Naive thymus-derived CD8-positive, alpha-beta T cell (primary cell): ENCODE results near the gene MRPL36. TPM values are rescaled to one million over a fixed set of nuclear protein-coding genes. Genes with fewer than 3 reads are reported as not detected.
"Not testable (repeated sequence)": the region's sequence is repeated elsewhere in the genome, so short reads cannot be mapped to it uniquely, and the experiment has no call there.

Experiments
- ATAC-seq, 2 donors: fragments of 150-1000 bp; cut with Tn5 transposase in 1 of 2; sonication (Bioruptor Pico), chemical (Tn5 transposase) in 1 of 2; 1 replicate in 1 of 2; 2 replicates in 1 of 2; pipeline ENCODE4 v1.10.0; 2021; ENCODE audit warnings: mild to moderate bottlenecking in 2 of 2, moderate library complexity in 2 of 2
- POLR2A ChIA-PET: fragments of 350-600 bp; sonication (Branson Sonifier 250); formaldehyde crosslinking; loops from one replicate; lab custom pipeline; 2021; ENCODE audit warnings: antibody characterized with exemption; lab: Charles Lee
- DNase-seq, 10 donors: peaks; one replicate each; pipeline versions ENCODE4 v3.0.0 to v3.0.0-alpha.2; 2020 to 2022
- H3K27ac Mint-ChIP-seq, 10 donors: one replicate each; pipeline ENCODE4 v1.8.0; 2020 to 2022; ENCODE audit warnings: mild to moderate bottlenecking in 10 of 10, mixed read lengths in 10 of 10, moderate library complexity in 4 of 10, inconsistent platforms in 1 of 10
- H3K27me3 Mint-ChIP-seq, 5 donors: one replicate each; pipeline ENCODE4 v1.8.0; 2021 to 2022; ENCODE audit warnings: mixed read lengths in 5 of 5
- H3K36me3 Mint-ChIP-seq, 3 donors: one replicate each; pipeline ENCODE4 v1.8.0; 2020 to 2022; ENCODE audit warnings: mixed read lengths in 3 of 3, mild to moderate bottlenecking in 2 of 3, inconsistent platforms in 1 of 3
- H3K4me1 Mint-ChIP-seq, 4 donors: one replicate each; pipeline ENCODE4 v1.8.0; 2021 to 2022; ENCODE audit warnings: mixed read lengths in 4 of 4
- H3K4me3 Mint-ChIP-seq, 10 donors: one replicate each; pipeline ENCODE4 v1.8.0; 2020 to 2022; ENCODE audit warnings: mild to moderate bottlenecking in 10 of 10, mixed read lengths in 10 of 10, moderate library complexity in 6 of 10, inconsistent platforms in 1 of 10
- H3K9me3 Mint-ChIP-seq, 9 donors: one replicate each; pipeline ENCODE4 v1.8.0; 2020 to 2022; ENCODE audit warnings: mixed read lengths in 9 of 9, mild to moderate bottlenecking in 3 of 9, inconsistent platforms in 1 of 9, moderate library complexity in 1 of 9
- polyA plus RNA-seq, 3 donors: library from polyadenylated mRNA; unstranded; fragments of 300-500 nt; fragmentation: Illumina TruSeq; gene quantifications; one replicate each; pipeline ENCODE4 v1.2.3, GENCODE V29; 2021
- total RNA-seq, 8 experiments: library from RNA in 2 of 8; stranded (reverse) in 2 of 8; gene quantifications; one replicate each; pipeline ENCODE4 v1.2.3 and lab custom pipeline; 2021 to 2026

Gene MRPL36
- total and polyA plus RNA-seq, 5 experiments from 2014 or later: 25.8 to 84.3 (median 61.6) TPM

GRCh38 chr5:1789438-1789833 is 10.2 kb downstream of the MRPL36 start:
- peak in 1 of 10 donors; percentile 16 for DNase-seq
- H3K4me3 Mint-ChIP-seq: peak overlapping the region in 3 of 10 donors; percentile 11 to 36 (median 16)
- peaks cover 14 to 83% (median 72%) of the 10 kb centered on the region in 4 donors for H3K4me1 Mint-ChIP-seq
- peak overlapping the region in 5 of 10 donors; percentile 22 to 98 (median 66) for H3K27ac Mint-ChIP-seq
- H3K27me3 Mint-ChIP-seq, H3K36me3 Mint-ChIP-seq, ATAC-seq, H3K9me3 Mint-ChIP-seq: not testable (repeated sequence)
- POLR2A ChIA-PET: interaction anchor here (4.4 kb wide), 1 partner anchor 11 kb away, joined by 40 read pairs; the partner anchor contains the start of genes MRPL36 and NDUFS6

- DNase-seq (peak in 1 of 10 donors; percentile 40), ATAC-seq (no peak)
- Mint-ChIP-seq H3K4me1 (peaks cover 16 to 84% (median 71%) of the 10 kb centered on the region in 4 donors), H3K9me3 (peaks cover 0 to 2% (median 0%) of the 10 kb centered on the region in 9 donors), H3K27me3 (peaks cover 0 to 2% (median 0%) of the 10 kb centered on the region in 5 donors), H3K27ac (peak overlapping the region in 3 of 10 donors; percentile 20 to 65 (median 37)), H3K4me3 (no peak overlapping the region), H3K36me3 (no peaks in the 10 kb centered on the region)
- POLR2A ChIA-PET: interaction anchor here (4.7 kb wide), 1 partner anchor 11 kb away, joined by 29 read pairs; the partner anchor contains the start of genes MRPL36 and NDUFS6
These were observed 10.8 kb downstream of the MRPL36 start for GRCh38 chr5:1788828-1789227.

- H3K9me3 Mint-ChIP-seq: peaks cover 0 to 2% (median 0%) of the 10 kb centered on the region in 9 donors
- H3K27me3 Mint-ChIP-seq: peaks cover 0 to 2% (median 0%) of the 10 kb centered on the region in 5 donors
- peak overlapping the region in 2 of 10 donors; percentile 66 to 89 for H3K27ac Mint-ChIP-seq
- POLR2A ChIA-PET: interaction anchor here (4.7 kb wide), 1 partner anchor 11 kb away, joined by 29 read pairs; the partner anchor contains the start of genes MRPL36 and NDUFS6
- H3K4me3 Mint-ChIP-seq: peak overlapping the region in 1 of 10 donors; percentile 29
- ATAC-seq (no peak), DNase-seq (peak in 1 of 10 donors; percentile 28)
- peaks cover 15 to 82% (median 68%) of the 10 kb centered on the region in 4 donors for H3K4me1 Mint-ChIP-seq
- H3K36me3 Mint-ChIP-seq: no peaks in the 10 kb centered on the region
These were observed 11.4 kb downstream of the MRPL36 start for GRCh38 chr5:1788200-1788599.

GRCh38 chr5:1787472-1788047 is 12.1 kb downstream of the MRPL36 start:
- Mint-ChIP-seq H3K36me3 (no peaks in the 10 kb centered on the region), H3K27ac (peak overlapping the region in 5 of 10 donors; percentile 2 to 89 (median 66)), H3K27me3 (peaks cover 0 to 2% (median 0%) of the 10 kb centered on the region in 5 donors), H3K4me3 (peak overlapping the region in 3 of 10 donors; percentile 9 to 29 (median 10)), H3K9me3 (no peaks in the 10 kb centered on the region), H3K4me1 (peaks cover 14 to 82% (median 68%) of the 10 kb centered on the region in 4 donors)
- DNase-seq: peak in 1 of 10 donors; percentile 60
- ATAC-seq: no peak
- POLR2A ChIA-PET: interaction anchor here (4.7 kb wide), 1 partner anchor 12 kb away, joined by 29 read pairs; the partner anchor contains the start of genes MRPL36 and NDUFS6

- DNase-seq (peak in 1 of 10 donors; percentile 54), ATAC-seq (no peak)
- Mint-ChIP-seq H3K36me3 (no peaks in the 10 kb centered on the region), H3K4me1 (peaks cover 13 to 80% (median 63%) of the 10 kb centered on the region in 4 donors), H3K4me3 (no peak overlapping the region), H3K27ac (peak overlapping the region in 1 of 10 donors; percentile 59), H3K9me3 (no peaks in the 10 kb centered on the region), H3K27me3 (peaks cover 0 to 2% (median 0%) of the 10 kb centered on the region in 5 donors)
- POLR2A ChIA-PET: interaction anchor here (4.7 kb wide), 1 partner anchor 13 kb away, joined by 29 read pairs; the partner anchor contains the start of genes MRPL36 and NDUFS6
These were observed 12.8 kb downstream of the MRPL36 start for GRCh38 chr5:1786621-1787471.

GRCh38 chr5:1785984-1786383 is 13.7 kb downstream of the MRPL36 start:
- Mint-ChIP-seq H3K27me3 (peaks cover 0 to 2% (median 0%) of the 10 kb centered on the region in 5 donors), H3K27ac (peak overlapping the region in 2 of 10 donors; percentile 49 to 72), H3K36me3 (no peaks in the 10 kb centered on the region), H3K9me3 (no peaks in the 10 kb centered on the region), H3K4me1 (peaks cover 13 to 72% (median 55%) of the 10 kb centered on the region in 4 donors), H3K4me3 (peak overlapping the region in 5 of 10 donors; percentile 48 to 68 (median 56))
- DNase-seq (peak in 1 of 10 donors; percentile 60), ATAC-seq (no peak)
- POLR2A ChIA-PET: interaction anchor here (4.7 kb wide), 1 partner anchor 13 kb away, joined by 29 read pairs; the partner anchor contains the start of genes MRPL36 and NDUFS6

GRCh38 chr5:1785062-1785461 is 14.6 kb downstream of the MRPL36 start:
- Mint-ChIP-seq H3K4me1 (peaks cover 13 to 64% (median 46%) of the 10 kb centered on the region in 4 donors), H3K27ac (peak overlapping the region in 7 of 10 donors; percentile 2 to 62 (median 48)), H3K9me3 (no peaks in the 10 kb centered on the region), H3K27me3 (peaks cover 0 to 2% (median 0%) of the 10 kb centered on the region in 5 donors), H3K4me3 (peak overlapping the region in 7 of 10 donors; percentile 3 to 66 (median 61)), H3K36me3 (no peaks in the 10 kb centered on the region)
- DNase-seq (peak in 5 of 10 donors; percentile 18 to 60 (median 42)), ATAC-seq (peak; percentile 55 to 87)
- POLR2A ChIA-PET: interaction anchor here (1.2 to 4.7 kb wide), 2 partner anchors 14 to 21 kb away, joined by 4 to 29 read pairs; partner anchors contain the start of genes MRPL36 and NDUFS6

- Mint-ChIP-seq H3K9me3 (no peaks in the 10 kb centered on the region), H3K27ac (peak overlapping the region in 9 of 10 donors; percentile 2 to 88 (median 48)), H3K27me3 (peaks cover 0 to 2% (median 0%) of the 10 kb centered on the region in 5 donors), H3K4me3 (peak overlapping the region in 7 of 10 donors; percentile 3 to 66 (median 61)), H3K36me3 (no peaks in the 10 kb centered on the region), H3K4me1 (peaks cover 13 to 58% (median 40%) of the 10 kb centered on the region in 4 donors)
- POLR2A ChIA-PET: interaction anchor here (1.2 to 4.7 kb wide), 2 partner anchors 15 to 20 kb away, joined by 4 to 29 read pairs; partner anchors contain the start of genes MRPL36 and NDUFS6
- peak in 1 of 10 donors; percentile 53 for DNase-seq
- ATAC-seq: no peak
These were observed 15.2 kb downstream of the MRPL36 start for GRCh38 chr5:1784197-1785050.

GRCh38 chr5:1783216-1783554 is 16.5 kb downstream of the MRPL36 start:
- Mint-ChIP-seq H3K27me3 (peaks cover 0 to 4% (median 0%) of the 10 kb centered on the region in 5 donors), H3K27ac (peak overlapping the region in 4 of 10 donors; percentile 53 to 86 (median 78)), H3K4me3 (peak overlapping the region in 5 of 10 donors; percentile 22 to 56 (median 36)), H3K9me3 (no peaks in the 10 kb centered on the region), H3K36me3 (no peaks in the 10 kb centered on the region), H3K4me1 (peaks cover 13 to 47% (median 33%) of the 10 kb centered on the region in 4 donors)
- POLR2A ChIA-PET: interaction anchor here (1.0 to 1.4 kb wide), 2 partner anchors 9 to 49 kb away, joined by 3 to 6 read pairs; no protein-coding TSS in a partner anchor
- ATAC-seq (peak; percentile 39 to 71), DNase-seq (peak in 2 of 10 donors; percentile 2 to 18)

- Mint-ChIP-seq H3K9me3 (no peaks in the 10 kb centered on the region), H3K27ac (peak overlapping the region in 3 of 10 donors; percentile 73 to 86 (median 83)), H3K4me3 (peak overlapping the region in 4 of 10 donors; percentile 27 to 39 (median 32)), H3K27me3 (peaks cover 0 to 4% (median 0%) of the 10 kb centered on the region in 5 donors), H3K36me3 (no peaks in the 10 kb centered on the region), H3K4me1 (peaks cover 10 to 46% (median 30%) of the 10 kb centered on the region in 4 donors)
- DNase-seq (peak in 1 of 10 donors; percentile 15), ATAC-seq (no peak)
- POLR2A ChIA-PET: interaction anchor here (1.0 to 1.4 kb wide), 2 partner anchors 10 to 48 kb away, joined by 3 to 6 read pairs; no protein-coding TSS in a partner anchor
These were observed 17.0 kb downstream of the MRPL36 start for GRCh38 chr5:1782385-1783215.
